Cerebellar nuclear complex (tissue), 1 donor: Measurements from ENCODE around the gene HMGN1.
"Not testable (repeated sequence)": the region's sequence is repeated elsewhere in the genome, so short reads cannot be mapped to it uniquely, and the experiment has no call there.

ENCODE experiments used
- DNase-seq, 2 experiments: peaks; one replicate each; lab custom pipeline; 2025; lab: John Stamatoyannopoulos, UW

Gene HMGN1

GRCh38 chr21:39348355-39349210 lies at the start of gene HMGN1:
HMGN1 (minus strand) TSS chr21:39349088; CDS start chr21:39348917, 171 bp downstream.
- no peak for DNase-seq

- no peak for DNase-seq
Measured at GRCh38 chr21:39397646-39398385, 48.9 kb upstream of the HMGN1 start.

GRCh38 chr21:39392981-39393380 lies 44.1 kb upstream of the HMGN1 start:
- DNase-seq: no peak

- no peak for DNase-seq
Measured at GRCh38 chr21:39390212-39390765, 41.4 kb upstream of the HMGN1 start.

GRCh38 chr21:39388811-39389155 lies 39.9 kb upstream of the HMGN1 start:
- no peak for DNase-seq

GRCh38 chr21:39388038-39388810 lies 39.3 kb upstream of the HMGN1 start:
- DNase-seq: peak in 1 of 2 experiments; percentile 8

GRCh38 chr21:39387461-39388037 lies 38.7 kb upstream of the HMGN1 start:
- DNase-seq: peak; percentile 12 to 59

- DNase-seq: no peak
Measured at GRCh38 chr21:39386899-39387298, 38.0 kb upstream of the HMGN1 start.

GRCh38 chr21:39386194-39386593 lies 37.3 kb upstream of the HMGN1 start:
- DNase-seq: peak in 1 of 2 experiments; percentile 41

GRCh38 chr21:39385299-39386145 lies 36.6 kb upstream of the HMGN1 start:
- peak in 1 of 2 experiments; percentile 34 for DNase-seq

GRCh38 chr21:39384674-39385298 lies 35.9 kb upstream of the HMGN1 start:
- no peak for DNase-seq

- not testable (repeated sequence) for DNase-seq
Measured at GRCh38 chr21:39382096-39382495, 33.2 kb upstream of the HMGN1 start.

- no peak for DNase-seq
Measured at GRCh38 chr21:39381009-39381408, 32.1 kb upstream of the HMGN1 start.

- peak; percentile 18 to 50 for DNase-seq
Measured at GRCh38 chr21:39379986-39380891, 31.4 kb upstream of the HMGN1 start.

GRCh38 chr21:39377444-39378050 lies 28.7 kb upstream of the HMGN1 start:
- DNase-seq: no peak

- DNase-seq: no peak
Measured at GRCh38 chr21:39375446-39375845, 26.6 kb upstream of the HMGN1 start.

- no peak for DNase-seq
Measured at GRCh38 chr21:39374046-39374445, 25.2 kb upstream of the HMGN1 start.

GRCh38 chr21:39373634-39374033 lies 24.7 kb upstream of the HMGN1 start:
- no peak for DNase-seq

GRCh38 chr21:39369896-39370288 lies 21.0 kb upstream of the HMGN1 start:
- DNase-seq: not testable (repeated sequence)
